IgD-negative memory B cell (primary cell): ENCODE data around the gene KRT24. TPM values are rescaled to one million over a fixed set of nuclear protein-coding genes. Genes with fewer than 3 reads are reported as not detected.
A peak's percentile ranks its signal among the peaks of the same experiment; 100 is the strongest.
"Not testable (repeated sequence)": the region's sequence is repeated elsewhere in the genome, so short reads cannot be mapped to it uniquely, and the experiment has no call there.

ENCODE experiments used
- H3K27ac Mint-ChIP-seq, 3 donors: one replicate each; pipeline ENCODE4 v1.8.0; 2020 to 2022; ENCODE audit warnings: mild to moderate bottlenecking in 3 of 3, mixed read lengths in 3 of 3, moderate library complexity in 1 of 3
- H3K27me3 Mint-ChIP-seq: one replicate; pipeline ENCODE4 v1.8.0; 2021; ENCODE audit warnings: mixed read lengths
- H3K36me3 Mint-ChIP-seq: one replicate; pipeline ENCODE4 v1.8.0; 2020; ENCODE audit warnings: mild to moderate bottlenecking, mixed read lengths
- H3K4me1 Mint-ChIP-seq, 3 donors: one replicate each; pipeline ENCODE4 v1.8.0; 2020 to 2022; ENCODE audit warnings: mixed read lengths in 3 of 3, mild to moderate bottlenecking in 1 of 3
- H3K4me3 Mint-ChIP-seq, 4 donors: one replicate each; pipeline ENCODE4 v1.8.0; 2020 to 2022; ENCODE audit warnings: mild to moderate bottlenecking in 4 of 4, mixed read lengths in 4 of 4, moderate library complexity in 3 of 4
- H3K9me3 Mint-ChIP-seq, 3 donors: one replicate each; pipeline ENCODE4 v1.8.0; 2020 to 2021; ENCODE audit warnings: mixed read lengths in 3 of 3, mild to moderate bottlenecking in 1 of 3
- polyA plus RNA-seq: library from polyadenylated mRNA; unstranded; fragments of 300-500 nt; fragmentation: Illumina TruSeq; gene quantifications from one replicate; pipeline ENCODE4 v1.2.3, GENCODE V29; 2021

Gene KRT24
- not detected for polyA plus RNA-seq

GRCh38 chr17:40703652-40704051, at the start of gene KRT24:
Gene KRT24 (minus strand): TSS chr17:40703752. CDS start chr17:40703693, 59 bp downstream.
- H3K27me3 Mint-ChIP-seq: peaks cover 21% of the 10 kb centered on the region
- H3K36me3 Mint-ChIP-seq: no peaks in the 10 kb centered on the region
- no peak within 1 kb of the TSS for H3K4me3 Mint-ChIP-seq
- no peak within 1 kb of the TSS for H3K27ac Mint-ChIP-seq
- H3K4me1 Mint-ChIP-seq: no peaks in the 10 kb centered on the region
- H3K9me3 Mint-ChIP-seq: no peaks in the 10 kb centered on the region

GRCh38 chr17:40751065-40751464, 47.5 kb upstream of the KRT24 start:
- no peaks in the 10 kb centered on the region for H3K4me1 Mint-ChIP-seq
- H3K4me3 Mint-ChIP-seq: no peak overlapping the region
- peaks cover 0 to 6% (median 4%) of the 10 kb centered on the region in 3 donors for H3K9me3 Mint-ChIP-seq
- H3K27me3 Mint-ChIP-seq: peaks cover 29% of the 10 kb centered on the region
- H3K27ac Mint-ChIP-seq: no peak overlapping the region
- H3K36me3 Mint-ChIP-seq: no peaks in the 10 kb centered on the region

GRCh38 chr17:40750391-40750790, 46.8 kb upstream of the KRT24 start:
- H3K4me3 Mint-ChIP-seq: no peak overlapping the region
- H3K27ac Mint-ChIP-seq: no peak overlapping the region
- H3K36me3 Mint-ChIP-seq: no peaks in the 10 kb centered on the region
- H3K27me3 Mint-ChIP-seq: peaks cover 27% of the 10 kb centered on the region
- peaks cover 0 to 6% (median 4%) of the 10 kb centered on the region in 3 donors for H3K9me3 Mint-ChIP-seq
- H3K4me1 Mint-ChIP-seq: no peaks in the 10 kb centered on the region

- H3K27me3 Mint-ChIP-seq: peaks cover 26% of the 10 kb centered on the region
- H3K4me3 Mint-ChIP-seq, H3K4me1 Mint-ChIP-seq, H3K36me3 Mint-ChIP-seq, H3K9me3 Mint-ChIP-seq, H3K27ac Mint-ChIP-seq: not testable (repeated sequence)
These were observed 45.1 kb upstream of the KRT24 start for GRCh38 chr17:40748666-40749065.

- Mint-ChIP-seq H3K4me1 (no peaks in the 10 kb centered on the region), H3K27me3 (peaks cover 13% of the 10 kb centered on the region), H3K9me3 (peaks cover 2 to 7% (median 4%) of the 10 kb centered on the region in 3 donors), H3K36me3 (peaks cover 7% of the 10 kb centered on the region), H3K4me3 (no peak overlapping the region), H3K27ac (no peak overlapping the region)
These were observed 35.0 kb upstream of the KRT24 start for GRCh38 chr17:40738553-40738952.

GRCh38 chr17:40735016-40735415, 31.5 kb upstream of the KRT24 start:
- peaks cover 0 to 2% (median 0%) of the 10 kb centered on the region in 3 donors for H3K4me1 Mint-ChIP-seq
- peaks cover 0 to 4% (median 0%) of the 10 kb centered on the region in 3 donors for H3K9me3 Mint-ChIP-seq
- no peak overlapping the region for H3K27ac Mint-ChIP-seq
- H3K36me3 Mint-ChIP-seq: no peaks in the 10 kb centered on the region
- H3K27me3 Mint-ChIP-seq: peaks cover 6% of the 10 kb centered on the region
- no peak overlapping the region for H3K4me3 Mint-ChIP-seq

- Mint-ChIP-seq H3K27me3 (peaks cover 6% of the 10 kb centered on the region), H3K36me3 (no peaks in the 10 kb centered on the region), H3K9me3 (peaks cover 0 to 3% (median 0%) of the 10 kb centered on the region in 3 donors), H3K4me1 (peaks cover 0 to 4% (median 0%) of the 10 kb centered on the region in 3 donors), H3K27ac (no peak overlapping the region), H3K4me3 (no peak overlapping the region)
These were observed 30.5 kb upstream of the KRT24 start for GRCh38 chr17:40734018-40734417.

GRCh38 chr17:40730970-40731369, 27.4 kb upstream of the KRT24 start:
- no peak overlapping the region for H3K27ac Mint-ChIP-seq
- peaks cover 8 to 13% (median 9%) of the 10 kb centered on the region in 3 donors for H3K4me1 Mint-ChIP-seq
- no peak overlapping the region for H3K4me3 Mint-ChIP-seq
- H3K9me3 Mint-ChIP-seq: peaks cover 0 to 3% (median 0%) of the 10 kb centered on the region in 3 donors
- H3K36me3 Mint-ChIP-seq: no peaks in the 10 kb centered on the region
- H3K27me3 Mint-ChIP-seq: peaks cover 6% of the 10 kb centered on the region

GRCh38 chr17:40727447-40728231, 24.1 kb upstream of the KRT24 start:
- H3K27me3 Mint-ChIP-seq: peaks cover 8% of the 10 kb centered on the region
- no peaks in the 10 kb centered on the region for H3K36me3 Mint-ChIP-seq
- peaks cover 8 to 13% (median 9%) of the 10 kb centered on the region in 3 donors for H3K4me1 Mint-ChIP-seq
- H3K9me3 Mint-ChIP-seq: peaks cover 0 to 3% (median 0%) of the 10 kb centered on the region in 3 donors
- peak overlapping the region; percentile 21 to 85 (median 64) for H3K4me3 Mint-ChIP-seq
- H3K27ac Mint-ChIP-seq: peak overlapping the region; percentile 15 to 81 (median 78)

GRCh38 chr17:40726919-40727318, 23.4 kb upstream of the KRT24 start:
- H3K4me1 Mint-ChIP-seq: peaks cover 8 to 13% (median 9%) of the 10 kb centered on the region in 3 donors
- no peaks in the 10 kb centered on the region for H3K36me3 Mint-ChIP-seq
- H3K27me3 Mint-ChIP-seq: peaks cover 8% of the 10 kb centered on the region
- no peak overlapping the region for H3K4me3 Mint-ChIP-seq
- no peak overlapping the region for H3K27ac Mint-ChIP-seq
- H3K9me3 Mint-ChIP-seq: peaks cover 0 to 3% (median 0%) of the 10 kb centered on the region in 3 donors

- Mint-ChIP-seq H3K4me1 (peaks cover 8 to 9% (median 9%) of the 10 kb centered on the region in 3 donors), H3K9me3 (no peaks in the 10 kb centered on the region), H3K36me3 (no peaks in the 10 kb centered on the region), H3K27me3 (peaks cover 8% of the 10 kb centered on the region), H3K4me3 (no peak overlapping the region), H3K27ac (no peak overlapping the region)
These were observed 21.1 kb upstream of the KRT24 start for GRCh38 chr17:40724656-40725055.

- Mint-ChIP-seq H3K4me1 (peaks cover 2 to 3% (median 3%) of the 10 kb centered on the region in 3 donors), H3K36me3 (no peaks in the 10 kb centered on the region), H3K9me3 (no peaks in the 10 kb centered on the region), H3K27me3 (peaks cover 8% of the 10 kb centered on the region), H3K4me3 (no peak overlapping the region), H3K27ac (no peak overlapping the region)
These were observed 18.7 kb upstream of the KRT24 start for GRCh38 chr17:40722241-40722640.

GRCh38 chr17:40720899-40721298, 17.3 kb upstream of the KRT24 start:
- Mint-ChIP-seq H3K27ac (no peak overlapping the region), H3K4me3 (no peak overlapping the region), H3K4me1 (no peaks in the 10 kb centered on the region), H3K9me3 (no peaks in the 10 kb centered on the region), H3K27me3 (peaks cover 10% of the 10 kb centered on the region), H3K36me3 (no peaks in the 10 kb centered on the region)

GRCh38 chr17:40718930-40719329, 15.4 kb upstream of the KRT24 start:
- H3K9me3 Mint-ChIP-seq: no peaks in the 10 kb centered on the region
- H3K36me3 Mint-ChIP-seq: no peaks in the 10 kb centered on the region
- H3K4me3 Mint-ChIP-seq: no peak overlapping the region
- H3K4me1 Mint-ChIP-seq: no peaks in the 10 kb centered on the region
- no peak overlapping the region for H3K27ac Mint-ChIP-seq
- H3K27me3 Mint-ChIP-seq: peaks cover 15% of the 10 kb centered on the region

GRCh38 chr17:40717776-40718175, 14.2 kb upstream of the KRT24 start:
- no peaks in the 10 kb centered on the region for H3K9me3 Mint-ChIP-seq
- no peak overlapping the region for H3K27ac Mint-ChIP-seq
- no peak overlapping the region for H3K4me3 Mint-ChIP-seq
- H3K4me1 Mint-ChIP-seq: no peaks in the 10 kb centered on the region
- peaks cover 8% of the 10 kb centered on the region for H3K27me3 Mint-ChIP-seq
- no peaks in the 10 kb centered on the region for H3K36me3 Mint-ChIP-seq

GRCh38 chr17:40714473-40714872, 10.9 kb upstream of the KRT24 start:
- Mint-ChIP-seq H3K4me3 (no peak overlapping the region), H3K27me3 (peaks cover 8% of the 10 kb centered on the region), H3K36me3 (no peaks in the 10 kb centered on the region), H3K27ac (no peak overlapping the region), H3K4me1 (no peaks in the 10 kb centered on the region), H3K9me3 (no peaks in the 10 kb centered on the region)
